KOPT-K1 (cell line): ENCODE results near the gene AGAP1.

ENCODE experiments used
- H3K27ac ChIP-seq: fragments of 200-600 bp; sonication (generic); 2 replicates; pipeline ENCODE4 v1.5.1; 2016; ENCODE audit warnings: antibody characterized with exemption, mild to moderate bottlenecking, low read depth, low read length; ENCODE audit not compliant: poor library complexity, severe bottlenecking
- H3K36me3 ChIP-seq: fragments of 200-600 bp; sonication (generic); 2 replicates; pipeline ENCODE4 v1.5.1; 2017; ENCODE audit warnings: antibody characterized with exemption, mild to moderate bottlenecking, low read length, moderate library complexity; ENCODE audit not compliant: insufficient read depth
- H3K9me3 ChIP-seq: fragments of 200-600 bp; sonication (generic); 2 replicates; pipeline ENCODE4 v1.5.1; 2017; ENCODE audit warnings: antibody characterized with exemption, low read length, mild to moderate bottlenecking; ENCODE audit not compliant: insufficient read depth, poor library complexity, severe bottlenecking

AGAP1 gene

DNA sequence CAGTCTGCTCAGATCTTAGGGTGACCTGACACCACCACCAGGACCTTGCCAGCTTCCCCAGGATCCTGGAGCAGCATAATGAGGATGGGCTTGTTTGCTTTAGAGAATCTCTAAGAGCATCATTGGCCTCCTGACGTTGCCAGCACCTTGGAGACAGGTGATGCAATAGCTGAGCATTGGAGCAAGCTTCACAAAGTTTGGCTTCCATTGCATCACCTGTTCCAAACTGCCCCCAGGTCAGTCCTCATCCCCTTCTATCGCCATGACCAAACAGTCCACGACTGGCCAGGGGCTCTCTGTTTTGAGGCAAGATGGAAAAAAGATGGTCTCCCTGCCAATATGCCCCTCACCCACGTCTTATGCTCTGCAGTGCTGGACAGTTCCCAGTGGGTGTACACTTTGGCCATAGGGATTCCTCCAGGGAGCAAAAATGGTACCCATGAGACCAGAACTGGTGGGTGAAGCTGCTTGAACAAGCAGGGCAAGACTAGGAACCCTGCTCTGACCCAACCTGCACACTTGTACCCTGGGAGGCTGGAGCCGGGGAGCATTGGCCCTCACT, 22.6 kb upstream of the AGAP1 start:
- no peaks in the 10 kb centered on the region for H3K36me3 ChIP-seq
- no peaks in the 10 kb centered on the region for H3K9me3 ChIP-seq
- H3K27ac ChIP-seq, result no peak overlapping the region

DNA sequence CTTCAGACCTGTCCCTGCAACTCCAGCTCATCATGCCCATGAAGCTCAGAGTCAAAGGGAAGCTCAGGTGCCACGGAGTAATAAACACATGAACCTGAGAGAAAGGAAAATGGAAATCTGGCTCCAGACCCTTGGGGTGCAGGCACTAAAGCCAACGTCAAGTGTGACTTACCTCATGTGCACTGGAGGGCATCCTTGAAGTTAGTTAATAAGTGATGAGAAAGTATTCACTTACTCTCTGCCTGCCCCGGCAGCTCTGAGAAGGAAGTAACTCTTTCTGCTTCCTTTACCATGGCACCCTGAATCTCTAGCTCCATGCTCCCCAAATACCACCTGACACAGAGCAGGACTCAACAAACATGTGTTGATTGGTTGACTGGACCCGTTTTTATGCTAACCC, 21.4 kb upstream of the AGAP1 start:
- Histone ChIP-seq H3K27ac (no peak overlapping the region), H3K36me3 (no peaks in the 10 kb centered on the region), H3K9me3 (no peaks in the 10 kb centered on the region)

DNA sequence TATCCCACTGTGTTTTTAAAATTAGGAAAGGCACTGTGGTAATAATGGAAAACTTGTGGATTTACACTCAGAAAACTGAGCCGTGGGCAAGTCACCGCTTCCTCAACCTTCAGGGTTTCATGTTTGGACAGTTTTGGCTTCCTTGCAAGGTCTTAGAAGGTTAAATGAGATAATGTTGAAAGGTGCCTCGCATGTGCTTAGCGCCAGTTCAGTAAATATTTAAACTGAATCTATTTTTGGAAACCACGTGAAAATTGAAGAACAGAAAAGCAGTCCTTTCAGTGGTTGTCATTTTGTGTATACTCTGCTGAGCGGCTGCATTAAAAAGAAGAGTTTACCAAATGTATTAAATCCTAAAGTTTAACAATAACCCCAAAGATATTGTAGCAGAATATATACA, 15.2 kb upstream of the AGAP1 start:
- Histone ChIP-seq H3K9me3 (no peaks in the 10 kb centered on the region), H3K36me3 (no peaks in the 10 kb centered on the region), H3K27ac (no peak overlapping the region)

DNA sequence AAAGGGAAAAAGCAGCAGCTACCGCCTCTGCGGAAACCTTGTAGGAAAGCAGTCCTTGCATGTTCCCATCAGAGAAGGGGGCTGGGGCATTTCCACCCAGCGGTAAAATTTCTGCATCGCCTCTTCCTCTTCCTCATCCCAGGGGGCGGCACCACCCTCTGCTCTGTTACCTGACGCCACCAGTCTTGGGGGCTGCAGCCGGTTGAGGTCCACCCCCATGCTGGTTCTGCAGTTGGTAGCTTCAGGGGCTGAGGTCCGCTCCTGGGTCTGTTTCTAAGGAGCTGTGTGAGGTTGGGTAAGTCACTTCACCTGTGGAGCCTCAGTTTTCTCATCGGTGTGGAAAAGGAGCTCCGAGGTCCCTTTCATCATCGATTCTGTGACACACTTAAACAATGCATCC, 14.2 kb upstream of the AGAP1 start:
- H3K9me3 ChIP-seq, result no peaks in the 10 kb centered on the region
- no peak overlapping the region for H3K27ac ChIP-seq
- no peaks in the 10 kb centered on the region for H3K36me3 ChIP-seq

DNA sequence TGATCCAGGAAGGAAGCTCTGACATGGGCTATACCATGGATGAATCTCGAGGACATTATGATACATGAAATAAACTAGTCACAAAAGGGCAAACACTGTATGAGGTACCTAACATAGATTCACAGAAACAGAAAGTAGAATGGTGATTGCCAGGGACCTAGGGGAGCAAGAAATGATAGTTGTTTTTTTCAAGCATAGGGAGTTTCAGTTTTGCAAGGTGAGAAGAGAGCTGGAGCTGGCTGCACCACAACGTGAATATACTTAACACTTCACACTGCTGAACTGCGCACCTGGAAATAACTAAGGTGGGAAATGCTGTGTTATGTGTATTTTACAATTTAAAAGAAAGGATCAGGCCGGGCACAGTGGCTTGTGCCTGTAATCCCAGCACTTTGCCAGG, 13.2 kb upstream of the AGAP1 start:
- H3K27ac ChIP-seq, result no peak overlapping the region
- no peaks in the 10 kb centered on the region for H3K36me3 ChIP-seq
- H3K9me3 ChIP-seq, result no peaks in the 10 kb centered on the region

DNA sequence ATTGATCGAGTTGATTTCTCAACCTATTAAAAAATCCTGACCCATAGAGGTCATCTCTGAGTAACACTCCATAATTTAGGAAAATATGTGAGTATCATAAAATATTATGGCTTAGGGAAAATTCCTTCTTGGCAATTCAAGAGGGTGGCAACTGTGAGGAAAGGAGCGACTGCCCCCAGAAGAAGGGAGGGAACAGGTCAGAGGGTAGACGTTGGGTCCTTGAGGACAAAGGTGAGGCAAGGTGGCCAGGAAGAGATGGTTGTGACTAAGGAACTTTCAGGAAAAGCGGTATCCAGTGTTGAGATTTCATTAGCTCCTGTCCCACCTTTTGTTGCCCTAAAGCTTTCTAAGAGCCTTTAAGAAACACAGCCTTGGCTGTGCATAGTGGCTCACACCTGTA, 10.5 kb upstream of the AGAP1 start:
- Histone ChIP-seq H3K9me3 (no peaks in the 10 kb centered on the region), H3K36me3 (no peaks in the 10 kb centered on the region), H3K27ac (no peak overlapping the region)

DNA sequence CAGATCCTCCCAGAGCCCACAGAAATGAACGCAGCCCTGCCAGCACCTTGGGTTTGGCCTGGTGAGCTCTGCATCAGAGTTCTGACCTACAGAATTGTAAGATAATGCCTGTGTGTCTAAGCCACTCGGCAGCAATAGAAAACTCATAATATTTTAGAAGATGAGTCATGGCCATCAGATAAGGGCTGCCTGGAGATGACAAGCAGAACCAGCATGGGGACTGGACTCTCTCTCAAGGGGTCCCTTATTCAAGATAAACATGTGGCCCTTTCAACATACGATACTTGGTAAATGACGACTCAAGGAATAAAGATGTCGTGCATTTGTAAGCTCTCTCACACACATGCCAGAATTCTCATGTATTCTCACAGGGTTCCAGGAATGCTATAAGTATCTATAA, 8.5 kb upstream of the AGAP1 start:
- Histone ChIP-seq H3K36me3 (no peaks in the 10 kb centered on the region), H3K27ac (no peak overlapping the region), H3K9me3 (no peaks in the 10 kb centered on the region)

DNA sequence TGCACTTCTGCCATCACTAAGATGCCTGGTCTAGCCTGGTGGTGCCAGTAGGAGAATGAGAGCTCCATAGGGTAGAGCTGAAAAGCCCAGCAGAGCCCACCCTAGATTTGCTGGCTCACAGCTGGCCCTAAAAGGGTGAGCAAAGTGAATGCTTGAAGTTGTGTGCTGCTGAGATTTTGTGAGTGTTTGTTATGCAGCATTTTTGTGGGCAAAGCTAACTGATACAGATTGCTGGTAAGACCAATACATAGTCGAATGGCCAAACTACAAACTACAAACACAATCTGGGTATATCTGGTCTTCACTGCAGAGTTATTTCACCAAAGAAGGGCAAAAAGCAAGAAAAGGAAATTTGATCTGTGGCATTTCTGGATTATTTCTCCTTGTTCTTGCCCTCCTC, 7.1 kb upstream of the AGAP1 start:
- no peak overlapping the region for H3K27ac ChIP-seq
- H3K36me3 ChIP-seq, result no peaks in the 10 kb centered on the region
- no peaks in the 10 kb centered on the region for H3K9me3 ChIP-seq

DNA sequence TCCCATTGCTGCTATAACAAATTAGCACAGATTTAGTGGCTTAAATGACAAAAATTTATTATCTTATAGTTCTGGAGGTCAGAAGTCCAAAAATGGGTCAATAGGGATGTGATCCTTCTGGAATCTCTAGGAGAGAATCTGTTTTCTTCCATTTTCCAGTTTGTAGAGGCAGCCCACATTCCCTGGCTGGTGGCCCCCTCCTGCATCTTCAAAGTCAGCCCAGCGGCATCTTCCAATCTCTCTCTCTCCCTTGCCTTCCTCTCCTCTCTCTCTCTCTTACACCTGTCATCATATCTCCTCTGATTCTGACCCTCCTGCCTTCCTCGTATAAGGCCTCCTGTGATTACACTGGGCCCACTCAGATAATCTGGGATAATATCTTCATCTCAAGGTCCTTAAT, 3.9 kb upstream of the AGAP1 start:
- H3K36me3 ChIP-seq, result no peaks in the 10 kb centered on the region
- H3K27ac ChIP-seq, result no peak overlapping the region
- H3K9me3 ChIP-seq, result no peaks in the 10 kb centered on the region

DNA sequence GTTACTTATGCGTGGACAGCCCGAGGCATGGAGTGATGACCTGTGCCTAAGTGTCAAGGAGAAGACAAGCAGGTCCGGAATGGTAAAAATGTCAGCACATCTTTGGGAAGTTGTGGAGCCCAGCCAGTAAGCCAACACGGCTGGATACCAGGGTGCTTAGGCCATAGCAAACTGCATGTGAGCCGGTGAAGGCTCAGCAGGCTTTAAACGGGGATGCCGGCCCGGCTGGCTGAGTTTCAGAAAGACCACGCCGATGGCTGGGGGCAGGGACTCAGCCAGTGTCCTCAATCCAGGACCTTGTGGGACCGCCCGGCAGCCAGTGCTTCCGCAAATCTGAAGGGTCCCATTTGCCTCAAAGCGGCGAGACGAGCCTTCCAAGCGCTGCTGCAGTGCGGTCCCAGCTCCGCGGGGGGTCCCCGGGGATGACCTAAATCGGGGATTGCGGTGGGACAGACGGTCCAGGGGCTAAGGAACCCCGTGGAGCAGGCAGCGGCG, 946 bp upstream of the AGAP1 start:
- Histone ChIP-seq H3K27ac (no peak overlapping the region), H3K36me3 (no peaks in the 10 kb centered on the region), H3K9me3 (no peaks in the 10 kb centered on the region)

DNA sequence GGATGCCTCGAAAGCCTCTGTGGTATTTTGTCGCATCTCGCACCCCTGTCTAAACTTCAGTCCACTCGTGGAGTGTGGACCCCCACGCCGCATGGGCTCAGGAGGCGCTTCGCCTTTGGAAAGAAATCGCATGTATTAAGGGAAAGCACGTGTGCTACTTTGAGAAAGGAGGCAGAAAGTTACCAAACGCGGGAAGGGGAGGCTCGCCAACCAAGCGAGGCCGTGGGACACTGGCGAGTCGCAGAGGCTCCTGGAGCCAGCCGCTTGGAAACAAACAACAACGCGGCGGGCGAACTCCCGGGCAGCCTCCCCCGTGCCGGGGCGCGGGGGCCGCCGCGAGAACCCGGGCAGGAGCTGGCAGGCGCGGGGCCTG, 455 bp upstream of the AGAP1 start:
- no peaks in the 10 kb centered on the region for H3K36me3 ChIP-seq
- H3K27ac ChIP-seq, result no peak overlapping the region
- no peaks in the 10 kb centered on the region for H3K9me3 ChIP-seq

DNA sequence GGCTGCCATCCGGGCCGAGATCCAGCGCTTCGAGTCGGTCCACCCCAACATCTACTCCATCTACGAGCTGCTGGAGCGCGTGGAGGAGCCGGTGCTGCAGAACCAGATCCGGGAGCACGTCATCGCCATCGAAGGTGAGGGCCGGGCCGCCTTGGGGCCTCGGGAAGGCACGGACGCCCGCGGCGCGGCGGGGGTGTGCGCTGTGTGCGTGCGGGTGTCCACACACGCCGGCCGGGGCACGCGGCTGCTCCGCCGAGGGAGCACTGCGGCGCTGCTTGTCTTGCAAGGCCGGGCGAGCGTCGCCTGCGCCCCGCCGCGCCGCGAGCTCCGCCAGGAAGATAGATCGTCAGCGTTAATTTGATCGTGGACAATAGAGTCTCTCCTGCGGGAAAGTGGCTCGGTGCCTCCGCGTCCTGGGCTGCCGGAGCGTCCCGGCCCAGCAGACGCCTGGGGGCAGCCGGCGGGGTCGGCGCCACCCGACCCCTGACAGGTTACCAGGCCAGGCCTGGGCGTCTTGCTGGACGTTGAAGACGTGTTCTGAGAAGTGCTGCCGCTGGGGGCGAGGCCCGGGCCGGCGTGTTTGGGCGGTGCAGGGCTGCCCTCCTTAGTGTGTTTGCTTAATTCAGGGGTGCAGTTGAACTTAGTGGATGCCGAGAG, 1.0 kb downstream of the AGAP1 start:
- no peaks in the 10 kb centered on the region for H3K9me3 ChIP-seq
- H3K36me3 ChIP-seq, result no peaks in the 10 kb centered on the region
- H3K27ac ChIP-seq, result no peak overlapping the region

DNA sequence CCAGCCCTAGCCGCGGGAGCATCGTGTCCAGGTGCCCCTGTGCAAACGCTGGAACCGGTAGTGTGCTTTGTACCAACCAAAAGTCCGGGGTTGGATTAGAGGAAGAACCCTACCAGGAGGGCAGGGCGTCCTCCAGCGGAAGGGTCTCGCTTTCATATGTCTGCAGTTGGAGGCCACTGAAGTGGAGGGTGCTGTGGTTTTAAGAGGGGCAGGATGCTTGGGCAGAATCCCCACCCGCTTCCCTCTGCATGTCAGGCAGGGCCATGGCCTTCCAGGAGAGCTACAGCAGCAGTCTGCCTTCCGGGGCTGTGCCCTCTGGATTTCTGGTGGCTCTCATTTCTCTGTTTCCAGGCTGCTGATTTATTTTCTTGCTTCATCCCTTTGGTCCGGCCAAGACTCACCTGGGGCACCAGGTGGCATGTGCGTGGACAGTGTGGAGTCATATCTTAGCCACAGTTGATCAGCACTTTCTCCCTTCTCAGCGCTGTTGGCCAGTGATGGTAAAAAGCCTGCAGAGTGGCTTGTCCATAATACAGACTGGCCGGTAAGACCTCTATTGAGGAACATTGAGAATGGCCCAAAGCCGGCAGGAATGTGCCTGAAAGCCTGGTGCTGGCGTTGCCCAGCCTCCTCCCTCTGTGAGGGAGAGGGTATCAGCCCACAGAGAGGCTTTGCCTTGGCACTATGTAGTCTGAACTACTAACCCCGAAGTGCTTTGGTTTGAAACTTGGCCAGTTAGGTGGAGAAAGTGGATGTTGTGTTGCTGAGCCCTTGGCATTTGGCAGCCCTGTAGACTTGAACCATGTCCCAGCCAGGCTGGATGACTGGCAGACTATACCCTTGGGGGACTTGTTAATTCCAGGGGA, 1.8 kb downstream of the AGAP1 start:
- no peaks in the 10 kb centered on the region for H3K36me3 ChIP-seq
- H3K27ac ChIP-seq, result no peak overlapping the region
- no peaks in the 10 kb centered on the region for H3K9me3 ChIP-seq

DNA sequence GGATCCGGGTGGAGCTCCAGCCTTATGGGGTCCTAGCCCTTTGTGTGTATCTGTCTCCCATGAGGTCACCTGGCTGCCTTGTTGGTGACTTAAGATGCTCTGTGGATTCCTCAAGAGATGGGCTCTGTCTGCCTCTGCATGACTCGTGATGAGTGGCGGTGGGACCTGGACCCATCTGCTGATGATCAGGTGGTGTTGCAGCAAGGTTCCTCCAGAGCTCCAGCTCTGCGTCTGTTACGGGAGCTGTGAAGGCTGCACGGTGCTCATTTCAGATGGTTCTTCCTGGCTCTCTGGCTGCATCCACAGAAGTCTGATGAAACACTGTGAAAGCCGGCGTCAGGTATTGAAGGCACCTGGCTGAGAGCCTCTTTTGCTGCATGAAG, 2.4 kb downstream of the AGAP1 start:
- Histone ChIP-seq H3K36me3 (no peaks in the 10 kb centered on the region), H3K27ac (no peak overlapping the region), H3K9me3 (no peaks in the 10 kb centered on the region)

DNA sequence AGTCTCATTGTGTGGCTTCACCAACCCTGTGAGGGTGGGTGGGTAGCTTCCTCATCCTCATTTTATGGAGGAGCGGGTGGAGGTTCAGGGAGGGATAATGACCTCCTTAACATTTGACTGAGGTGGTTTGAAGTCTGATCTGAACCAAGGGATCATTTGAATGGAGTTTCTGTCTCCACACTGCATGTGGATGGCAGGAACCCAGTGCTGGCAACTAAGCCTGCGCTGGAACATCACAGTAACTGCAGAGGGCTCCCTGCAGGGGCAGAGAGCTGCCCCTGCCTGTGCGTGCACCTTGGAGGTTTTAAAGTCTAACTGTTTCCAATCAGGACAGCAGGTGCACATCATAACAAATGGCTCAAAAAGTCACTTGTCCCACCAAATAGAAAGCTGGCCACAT, 3.3 kb downstream of the AGAP1 start:
- Histone ChIP-seq H3K36me3 (no peaks in the 10 kb centered on the region), H3K9me3 (no peaks in the 10 kb centered on the region), H3K27ac (no peak overlapping the region)

DNA sequence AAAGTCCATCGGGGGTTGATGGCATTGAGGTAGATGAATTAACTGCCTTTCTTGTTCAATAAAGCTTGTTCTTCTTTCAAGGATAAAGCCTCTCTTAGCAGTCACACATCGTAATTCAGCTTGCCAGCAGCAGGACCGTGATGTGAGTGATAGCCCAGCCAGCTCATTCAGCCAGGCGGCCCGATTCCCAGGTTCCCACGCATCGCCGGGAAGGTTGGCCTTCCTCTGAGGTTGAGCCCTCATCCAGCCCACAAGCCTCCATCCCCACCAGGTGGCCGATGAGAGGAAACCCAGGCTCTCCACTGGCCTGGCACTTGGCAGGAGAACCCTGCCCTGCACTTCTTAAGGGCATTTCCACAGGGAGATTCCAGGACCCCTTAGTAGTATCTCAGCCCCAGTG, 4.7 kb downstream of the AGAP1 start:
- Histone ChIP-seq H3K9me3 (no peaks in the 10 kb centered on the region), H3K36me3 (no peaks in the 10 kb centered on the region), H3K27ac (no peak overlapping the region)
